COLO668 (cell line): ENCODE results near the gene LY6G6F.
A peak's percentile ranks its signal among the peaks of the same experiment; 100 is the strongest.

Experiments used
- DNase-seq: peaks from one replicate; lab custom pipeline; 2025; ENCODE audit not compliant: unreplicated experiment; lab: John Stamatoyannopoulos, UW

Gene LY6G6F

DNA sequence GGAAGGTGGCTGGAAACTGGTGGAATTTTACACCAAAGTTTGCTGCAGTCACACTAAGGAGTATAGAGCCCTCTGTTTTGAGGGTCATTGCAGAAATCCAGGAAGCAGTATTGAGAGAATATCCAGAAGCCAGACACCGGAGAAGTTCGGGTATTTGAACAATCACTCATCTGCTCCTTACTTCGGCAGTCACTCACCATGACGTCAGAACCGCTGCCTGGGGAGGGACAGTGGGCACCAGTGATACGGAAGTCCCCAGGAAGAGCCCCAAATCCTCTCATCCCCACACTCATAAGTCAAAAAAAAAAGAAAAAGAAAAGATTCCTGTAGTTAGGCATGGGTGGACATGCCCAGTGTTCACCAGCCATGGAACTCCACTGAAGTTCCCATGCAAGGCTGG is 29.8 kb upstream of the LY6G6F start:
- DNase-seq, result no peak

DNA sequence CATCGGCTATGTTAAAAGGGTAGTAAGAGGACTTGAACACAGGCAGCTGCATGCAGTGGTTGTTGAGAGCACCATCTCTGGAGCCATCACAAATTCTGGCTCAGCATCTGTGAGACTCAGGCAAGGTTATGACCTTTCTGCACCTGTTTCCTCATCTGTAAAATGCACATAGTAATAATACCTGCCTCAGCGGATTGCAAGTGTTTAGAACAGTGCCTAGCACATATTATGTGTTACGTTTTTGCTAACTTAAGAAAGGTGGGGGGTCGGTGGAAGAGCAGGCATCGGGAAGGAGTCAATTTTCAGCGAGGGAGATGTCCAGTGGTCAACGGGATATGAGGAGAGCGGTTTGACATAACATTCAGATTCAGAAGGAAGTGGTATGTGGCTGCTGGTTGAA is 28.7 kb upstream of the LY6G6F start:
- DNase-seq, result no peak

DNA sequence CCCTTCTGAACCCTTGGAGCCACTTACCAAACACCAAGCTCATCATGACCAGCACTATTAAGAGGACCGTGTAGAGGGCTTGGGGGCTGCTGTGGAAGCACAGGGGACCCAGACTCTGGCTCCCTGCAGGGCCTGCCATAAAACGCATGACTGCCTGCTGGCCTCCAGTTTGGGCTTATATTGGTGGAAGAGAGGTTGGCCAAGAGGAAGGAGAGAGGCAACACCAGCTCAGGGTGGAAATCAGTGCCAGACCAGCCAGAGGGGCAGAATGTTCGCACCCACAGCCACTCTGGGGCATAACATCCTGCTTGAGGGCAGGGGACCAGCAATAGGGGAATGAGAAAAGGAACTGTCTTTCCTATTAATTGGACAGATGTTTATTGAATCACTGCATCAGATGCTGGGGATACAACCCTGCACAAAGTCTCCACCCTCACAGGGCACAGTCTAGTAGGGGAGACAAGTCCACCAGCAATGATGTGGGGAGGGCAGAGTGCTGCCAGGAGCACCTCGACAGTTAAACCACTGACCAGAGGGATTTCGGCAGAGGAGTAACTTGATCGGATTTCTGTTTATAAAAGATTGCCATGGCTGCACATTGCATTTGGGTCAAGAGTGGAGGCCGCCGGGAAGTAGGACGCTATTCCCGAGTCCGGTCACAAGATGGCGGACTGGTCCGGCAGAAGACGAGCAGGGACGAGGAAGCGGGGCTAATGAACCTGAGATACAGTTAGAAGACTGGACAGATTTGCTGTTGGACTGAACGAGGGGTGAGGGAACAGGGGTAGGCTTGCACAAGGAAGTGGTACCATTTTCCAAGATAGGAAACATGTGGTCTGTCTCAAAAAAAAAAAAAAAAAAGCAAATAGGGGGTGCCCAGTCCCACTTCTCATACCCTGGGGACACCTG is 26.2 kb upstream of the LY6G6F start, which contains the start of gene LY6G5C:
TSS of gene LY6G5C (minus strand) at position 842 of the 909 bp plus-strand sequence. CDS start at position 148, 694 bp downstream.
- DNase-seq, result peak; percentile 75

DNA sequence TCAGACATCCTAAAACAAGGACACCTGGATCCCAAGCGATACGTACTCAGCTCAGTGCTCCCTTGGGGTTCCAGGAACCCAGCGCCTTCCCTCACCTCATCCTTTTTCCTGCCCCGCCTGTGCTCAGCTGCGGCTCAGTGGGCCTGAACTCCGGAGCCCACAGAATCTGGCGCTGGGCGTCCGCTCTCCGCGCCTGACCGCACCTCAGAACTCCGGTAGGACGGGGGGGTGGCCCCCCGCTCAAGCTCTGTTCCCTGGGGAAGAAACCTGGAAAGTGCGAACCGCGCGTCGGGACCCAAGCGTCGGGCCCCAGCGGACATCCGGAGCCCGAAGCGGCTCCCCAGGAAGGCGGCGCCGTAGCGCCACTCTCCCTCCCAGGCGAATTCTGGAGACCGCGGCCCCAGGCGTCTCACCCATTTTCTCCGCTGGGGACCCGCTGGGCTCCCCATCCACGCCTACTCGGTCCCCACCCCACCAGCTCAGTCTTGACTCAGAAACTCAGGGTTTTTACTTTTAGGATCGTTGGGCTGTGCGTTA is 25.5 kb upstream of the LY6G6F start:
- DNase-seq, result peak; percentile 54

GRCh38 chr6:31683591-31683990 is 23.1 kb upstream of the LY6G6F start:
- no peak for DNase-seq

- no peak for DNase-seq
These were observed 20.2 kb upstream of the LY6G6F start for GRCh38 chr6:31686483-31686882.

DNA sequence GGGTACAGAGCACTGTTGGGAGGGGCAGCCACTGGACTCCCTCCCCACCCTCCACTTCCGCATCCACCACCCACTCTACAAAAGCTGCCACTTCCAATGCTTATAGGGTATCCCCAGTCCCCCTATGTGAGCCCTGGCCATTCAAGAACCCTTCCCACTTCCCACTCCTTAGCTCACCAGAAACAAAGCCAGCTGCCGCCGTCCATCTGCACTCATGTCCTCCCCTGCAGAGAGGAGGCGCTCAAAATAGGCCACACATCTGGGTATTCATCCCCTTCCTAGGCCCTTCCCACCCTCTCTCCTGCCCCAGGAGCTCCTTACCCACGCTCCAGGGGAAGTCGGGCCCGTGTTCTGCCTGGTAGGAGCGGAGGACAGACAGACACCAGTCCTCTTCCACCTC is 19.3 kb upstream of the LY6G6F start:
- DNase-seq, result no peak

DNA sequence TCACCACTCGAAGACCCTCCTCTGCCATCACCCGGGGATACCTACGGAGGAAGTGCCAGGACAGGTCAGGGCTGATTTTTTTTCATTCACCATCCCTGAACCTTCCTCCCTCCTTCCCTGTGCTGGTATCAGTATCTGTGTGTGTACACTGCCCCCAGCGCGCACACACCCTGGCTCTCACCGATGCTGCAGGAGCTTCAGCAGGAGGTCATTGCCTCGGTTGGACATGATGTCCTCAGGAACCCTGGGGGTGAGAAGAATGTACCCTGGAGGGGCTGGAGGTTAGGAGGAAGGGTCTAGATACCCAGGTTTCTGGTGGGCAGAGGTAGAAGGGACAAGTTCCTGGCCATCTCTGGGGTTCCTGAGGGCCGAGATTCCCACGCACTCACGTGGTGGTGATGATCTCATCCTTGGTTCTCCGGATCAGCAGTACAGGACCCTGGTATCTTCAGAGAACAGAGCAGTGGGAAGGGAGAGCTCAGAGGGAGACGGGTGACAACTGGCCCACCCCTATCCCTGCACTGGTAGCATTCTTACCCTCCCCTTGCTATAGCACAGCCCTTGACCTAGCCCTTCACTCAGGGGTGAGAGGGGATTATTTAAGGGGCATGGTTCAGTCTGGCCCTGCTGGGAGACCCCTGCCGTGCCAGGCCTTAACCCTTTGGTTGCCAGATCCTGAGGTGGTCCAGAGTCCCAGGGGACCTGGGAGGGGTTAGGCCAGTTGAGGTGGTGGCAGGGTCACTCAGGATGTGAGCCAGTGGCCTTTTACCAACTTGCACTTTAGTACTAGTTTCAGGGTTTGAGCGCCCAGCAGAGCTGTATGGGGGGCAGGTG is 18.6 kb upstream of the LY6G6F start:
- DNase-seq, result no peak

DNA sequence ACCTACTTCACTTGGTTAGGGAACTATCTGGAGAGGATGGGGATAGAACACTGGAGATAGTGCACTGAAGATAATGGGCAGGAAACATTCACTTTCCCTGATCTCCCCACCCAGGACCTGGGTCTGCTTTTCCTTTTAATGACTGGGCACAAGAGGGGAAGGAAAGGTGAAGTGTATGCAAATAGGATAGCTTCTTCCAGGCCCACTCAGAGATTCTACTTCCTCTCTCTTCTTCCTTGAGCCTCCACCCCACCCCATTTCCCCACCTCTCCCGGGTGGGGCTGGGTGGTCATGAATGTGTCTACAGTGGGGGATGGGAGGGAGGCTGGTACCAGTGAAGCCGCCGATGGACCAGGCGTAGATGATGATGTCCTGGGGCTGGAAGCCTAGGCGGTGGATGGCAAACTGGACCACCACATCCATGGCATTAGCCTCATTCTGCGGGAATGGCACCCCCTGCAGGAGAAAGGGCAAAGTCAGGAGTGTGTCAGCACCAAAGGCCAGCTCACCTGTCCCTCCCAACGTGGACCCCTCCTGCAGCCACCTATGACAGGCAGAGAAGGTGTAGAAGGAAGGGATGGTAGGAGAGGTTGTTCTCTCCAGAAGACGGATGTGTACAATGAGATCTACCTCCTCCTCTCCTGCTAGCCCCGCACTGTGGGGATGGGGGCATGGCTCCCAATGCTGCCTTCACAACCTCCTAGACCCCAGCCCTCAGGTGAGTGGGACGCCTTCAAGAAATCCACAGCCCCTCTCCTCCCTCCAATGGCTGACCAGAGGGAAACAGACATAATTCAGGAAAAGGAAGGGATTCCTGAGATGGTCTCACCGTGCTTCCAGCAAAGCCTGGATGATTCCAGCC is 17.2 kb upstream of the LY6G6F start:
- DNase-seq, result peak; percentile 2

DNA sequence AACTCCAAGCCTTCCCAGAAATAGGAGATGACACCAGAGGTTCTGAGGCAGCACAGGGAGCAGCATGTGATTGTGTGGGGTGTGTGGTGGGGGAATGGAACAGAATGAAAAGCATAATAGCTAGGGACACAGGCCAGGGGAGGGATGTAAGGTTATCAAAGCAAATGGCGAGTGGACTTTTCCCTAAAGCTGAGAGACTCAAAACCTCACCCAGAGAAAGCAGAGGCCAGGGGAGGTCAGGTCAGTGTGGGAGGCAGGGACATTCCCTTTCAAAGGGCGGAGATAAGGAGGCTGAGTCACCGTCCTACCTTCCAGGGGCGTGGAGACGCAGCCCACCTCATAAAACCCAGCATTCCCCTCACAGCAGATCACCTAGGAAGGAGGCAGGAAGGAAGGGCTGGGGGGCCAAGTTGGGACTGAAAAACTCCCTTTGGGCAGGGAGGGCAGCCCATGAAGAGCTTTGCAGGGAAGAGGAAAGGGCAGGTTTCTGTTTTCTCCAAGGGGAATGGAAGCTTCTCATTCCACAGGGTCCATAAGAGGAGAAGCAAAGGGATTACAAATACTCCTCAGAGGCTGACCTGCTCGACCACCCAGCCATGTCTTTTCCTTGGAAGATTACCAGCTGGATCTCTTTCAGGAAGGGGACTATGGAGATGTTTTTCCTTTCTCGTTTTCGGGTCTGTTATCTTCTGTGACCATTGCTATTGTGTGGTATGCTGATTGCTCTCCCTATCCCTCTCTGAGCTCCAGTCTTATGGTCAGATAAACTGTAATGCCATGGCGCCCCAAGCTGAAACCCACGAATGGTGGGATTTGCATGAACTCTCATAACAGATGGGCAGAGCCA is 16.2 kb upstream of the LY6G6F start:
- no peak for DNase-seq

DNA sequence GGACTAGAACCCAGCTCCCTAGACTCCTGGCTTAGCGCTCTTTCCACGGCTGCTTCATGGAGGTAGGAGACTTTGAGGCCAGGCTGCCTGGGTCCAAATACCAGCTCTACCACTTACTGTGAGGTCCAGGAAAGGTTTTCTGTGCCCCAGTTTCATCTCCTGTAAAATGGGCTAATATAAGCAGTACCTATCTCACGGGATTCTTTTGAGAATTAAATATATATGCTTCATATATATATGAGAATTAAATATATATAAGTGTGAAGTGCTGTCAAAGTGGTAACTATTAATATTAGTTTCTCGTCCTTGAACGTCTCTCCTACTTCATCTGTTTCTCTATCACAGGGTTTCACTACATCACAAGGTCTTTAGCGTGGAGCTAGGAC is 15.6 kb upstream of the LY6G6F start:
- no peak for DNase-seq

DNA sequence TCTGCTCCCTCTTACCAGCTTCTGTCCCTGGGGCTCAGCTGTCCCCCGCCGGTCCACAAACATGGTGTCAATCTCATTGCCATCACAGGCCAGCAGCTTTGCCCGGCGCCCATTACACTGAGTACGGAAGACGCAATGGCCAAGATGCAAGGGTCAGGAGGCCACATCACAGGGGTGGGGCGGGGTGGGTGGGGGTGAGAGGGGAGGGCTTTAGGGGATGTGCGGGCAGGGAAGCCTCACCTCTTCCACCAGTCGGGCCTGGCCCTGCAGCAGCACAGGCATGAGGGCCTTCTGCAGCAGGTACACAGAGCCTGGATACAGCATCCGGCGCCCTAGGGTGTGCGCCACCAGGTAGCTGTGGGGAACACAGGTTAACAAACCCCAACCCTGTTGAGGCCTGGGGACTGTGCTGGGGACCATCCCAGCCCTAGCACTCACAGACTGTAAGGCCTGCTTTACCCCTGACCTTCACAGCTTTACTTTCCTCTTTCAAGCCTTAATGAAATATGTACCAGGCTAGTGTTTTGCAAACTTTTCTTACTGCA is 15.0 kb upstream of the LY6G6F start:
- no peak for DNase-seq

DNA sequence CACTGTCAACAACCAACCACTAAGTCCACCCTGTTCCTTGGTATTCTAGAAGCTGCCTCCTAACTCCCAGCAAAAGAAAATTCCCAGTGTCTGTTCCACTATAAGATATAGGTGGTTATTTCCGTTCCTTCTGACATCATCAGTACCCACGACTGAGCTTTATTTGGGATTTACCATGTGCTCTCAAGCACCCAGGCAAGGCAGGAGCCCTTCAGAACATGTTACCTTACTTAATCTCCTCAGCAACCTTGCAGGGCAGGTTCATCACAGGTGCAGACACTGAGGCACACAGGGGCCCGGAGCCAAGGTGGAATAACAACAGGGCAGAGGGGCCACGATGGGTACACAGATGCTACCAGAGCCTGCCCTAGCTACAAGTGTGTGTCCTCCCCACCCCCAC is 14.3 kb upstream of the LY6G6F start:
- no peak for DNase-seq

DNA sequence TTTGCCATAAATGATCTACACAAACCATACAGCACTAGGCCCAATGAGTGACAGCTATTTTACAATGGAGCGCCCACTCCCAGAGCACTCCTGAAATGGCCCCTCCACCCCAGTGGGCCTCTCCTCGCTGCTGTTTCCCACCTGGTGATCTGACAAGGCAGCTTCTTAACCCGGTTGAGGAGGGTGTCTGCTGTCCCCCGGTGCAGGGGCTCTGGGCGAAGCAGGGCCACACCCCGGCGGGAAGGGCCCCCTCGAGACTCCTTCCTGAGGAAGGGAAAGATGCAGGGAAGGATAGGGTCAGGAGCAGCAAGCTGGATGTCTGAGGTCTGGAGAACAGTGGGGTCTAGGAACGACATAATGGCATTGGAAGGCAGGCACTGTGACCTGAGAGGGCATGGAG is 13.8 kb upstream of the LY6G6F start:
- no peak for DNase-seq

- DNase-seq, result no peak
These were observed 13.1 kb upstream of the LY6G6F start for GRCh38 chr6:31693535-31693934.

DNA sequence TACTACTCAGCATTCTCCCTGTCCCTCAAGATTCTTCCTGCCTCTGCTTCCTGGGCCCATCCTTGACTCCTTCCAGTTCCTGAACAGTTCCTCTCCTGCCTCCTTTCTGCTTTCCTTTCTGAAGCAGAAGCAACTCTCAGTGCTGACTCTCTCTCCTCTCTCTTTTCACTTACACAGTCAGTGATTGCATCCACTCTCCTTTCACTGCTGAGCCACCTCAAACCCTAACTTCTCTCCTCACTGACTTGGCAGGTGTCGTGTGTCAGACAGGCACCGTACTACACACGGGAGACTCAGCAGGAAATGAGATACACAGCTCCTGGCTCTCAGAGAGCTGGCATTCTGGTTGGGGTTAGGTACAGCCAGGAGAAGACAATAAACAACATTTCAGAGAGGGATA is 9.1 kb upstream of the LY6G6F start:
- no peak for DNase-seq

DNA sequence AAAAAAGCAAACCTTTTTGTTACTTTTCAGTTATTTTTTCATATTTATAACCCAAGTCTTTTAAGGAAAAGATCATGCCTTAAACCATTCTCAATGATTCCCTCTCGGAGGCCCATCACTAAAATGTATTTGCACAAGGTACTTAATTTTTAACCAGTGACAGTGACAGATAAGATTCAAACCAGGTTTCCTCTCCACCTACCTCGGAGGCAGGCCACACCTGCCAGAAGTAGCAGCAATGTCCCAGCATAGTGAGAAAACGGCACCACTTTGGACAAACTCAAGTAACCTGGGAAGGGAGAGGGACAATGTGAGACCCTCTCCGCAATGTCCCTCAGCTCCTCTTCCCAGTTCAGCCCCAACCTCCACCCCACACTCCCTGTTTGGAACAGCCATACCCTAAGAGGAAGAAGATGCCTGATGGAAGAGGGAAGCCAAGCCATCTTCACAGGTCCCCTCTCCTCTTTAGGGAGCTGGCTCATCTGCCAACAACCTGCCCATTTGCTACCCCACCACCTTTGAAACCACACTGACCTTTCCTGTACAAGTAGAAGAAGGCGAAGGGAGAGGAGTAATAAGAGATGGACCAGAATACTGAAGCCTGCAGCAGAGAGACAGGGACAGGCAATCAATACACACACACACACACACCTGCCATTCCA is 5.8 kb upstream of the LY6G6F start:
- no peak for DNase-seq

DNA sequence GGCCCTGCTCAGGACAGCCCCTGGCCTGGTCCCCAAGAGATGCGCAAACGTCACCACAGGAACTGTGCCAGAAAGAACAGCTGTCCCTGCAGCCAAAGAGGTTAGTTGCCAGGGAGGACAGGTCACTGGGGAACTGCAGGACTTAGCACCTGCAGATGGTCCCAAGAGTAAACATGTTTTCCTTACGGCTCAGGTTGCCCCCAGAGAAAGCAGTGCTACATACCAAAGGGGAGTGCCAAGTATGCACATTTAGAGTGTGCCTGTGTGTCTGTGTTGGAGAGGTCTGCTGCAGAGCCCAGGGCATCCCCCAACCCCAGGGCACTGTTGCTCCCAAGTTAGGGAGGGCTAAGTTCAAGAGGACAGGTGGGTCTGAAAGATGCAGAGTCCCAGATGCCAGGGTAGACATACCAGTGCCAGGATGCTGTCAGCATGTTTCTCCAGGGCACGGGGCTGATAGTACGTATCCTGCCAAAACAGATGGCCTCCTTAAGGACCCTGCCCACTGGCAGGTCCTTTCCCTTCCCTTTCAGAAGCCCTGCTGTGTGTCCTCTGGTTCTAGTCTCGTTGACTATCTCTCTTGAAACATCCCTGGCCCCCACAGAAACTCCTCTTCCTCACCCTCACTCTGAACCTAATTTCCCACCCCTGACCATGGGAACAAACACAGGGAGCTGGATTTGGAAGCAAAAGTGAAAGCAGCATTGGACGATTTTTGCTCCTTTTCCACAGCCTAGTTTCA is 4.8 kb upstream of the LY6G6F start:
- peak; percentile 39 for DNase-seq
